HG02678 (cell line): ENCODE data around the gene KMT2C.

ENCODE experiments used
- ATAC-seq: cut with Tn5 transposase; IDR thresholded peaks from one replicate; pipeline ENCODE4 v1.9.1; 2021; ENCODE audit warnings: mild to moderate bottlenecking, moderate library complexity; ENCODE audit not compliant: unreplicated experiment

Gene KMT2C

GRCh38 chr7:152120776-152121175 is 315.0 kb downstream of the KMT2C start:
- ATAC-seq = no peak

DNA sequence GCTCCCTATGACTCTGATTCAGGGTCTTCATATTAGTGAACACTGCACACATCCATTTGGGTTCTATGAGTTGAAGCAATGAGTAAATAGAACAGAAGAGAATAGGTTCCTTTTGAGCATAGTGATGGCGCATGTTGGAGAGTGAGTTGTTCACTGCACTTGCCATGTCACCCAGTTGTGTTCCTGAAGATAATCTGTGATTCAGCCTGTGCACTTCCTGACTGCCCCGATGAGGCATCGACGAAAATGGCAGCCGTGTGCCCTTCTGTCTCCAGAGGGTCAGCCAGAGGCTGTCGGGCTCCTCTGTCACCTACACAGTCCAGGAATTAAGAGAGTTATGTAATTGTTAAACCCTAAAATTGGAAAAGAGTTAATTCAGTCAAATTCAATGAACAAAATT is 315.6 kb downstream of the KMT2C start:
- ATAC-seq = no peak

DNA sequence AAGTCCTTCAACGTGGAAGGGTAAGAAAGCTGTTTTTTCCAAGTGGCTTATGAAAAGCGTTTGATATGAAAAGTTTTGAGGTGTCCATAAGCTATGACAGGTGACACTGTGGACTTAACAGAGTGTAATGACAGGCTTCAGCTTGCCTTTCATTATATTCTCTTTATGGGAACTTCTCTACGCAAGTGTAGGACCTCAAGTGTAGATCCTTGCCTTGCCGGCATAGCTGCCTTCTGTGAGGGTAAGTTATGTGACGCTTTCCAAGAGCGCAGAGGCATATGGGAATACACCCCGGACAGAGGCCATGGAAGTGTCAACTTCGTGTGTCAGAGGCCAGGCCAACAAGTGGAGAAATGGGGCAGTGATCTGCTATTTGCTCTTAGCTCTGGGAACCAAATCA is 318.4 kb downstream of the KMT2C start:
- ATAC-seq = no peak

DNA sequence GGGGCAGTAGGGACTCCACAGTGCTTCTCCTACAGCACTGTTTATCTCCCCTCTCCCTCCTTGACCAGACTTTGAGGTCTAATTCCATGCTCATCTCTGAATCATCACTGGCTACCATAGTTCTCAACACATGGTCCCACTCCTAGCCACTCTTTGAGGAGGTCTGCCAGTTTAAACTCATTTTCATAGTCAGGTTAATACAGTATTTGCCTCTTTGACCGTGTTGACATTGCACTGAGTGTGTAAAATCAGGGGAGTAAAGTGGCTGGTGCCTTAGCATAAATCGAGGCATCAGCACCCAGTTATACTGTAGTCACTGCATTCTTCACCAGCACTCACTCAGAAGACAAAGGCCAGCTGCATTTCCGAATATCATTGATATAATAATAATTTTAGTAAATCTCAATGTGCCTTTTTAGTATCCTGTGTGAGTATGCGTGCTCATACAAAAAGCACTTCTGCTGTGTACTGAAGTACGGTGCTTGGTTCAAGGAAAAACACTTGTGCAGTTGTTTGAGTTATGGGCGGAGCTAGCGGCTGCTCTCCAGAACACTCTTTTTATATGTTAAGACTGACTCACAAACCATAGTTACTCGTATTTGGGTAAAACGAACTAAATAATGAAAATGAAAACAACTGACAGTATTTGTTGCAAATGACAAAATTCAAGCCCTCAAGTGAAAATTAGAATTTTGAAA is 320.6 kb downstream of the KMT2C start:
- no peak for ATAC-seq

DNA sequence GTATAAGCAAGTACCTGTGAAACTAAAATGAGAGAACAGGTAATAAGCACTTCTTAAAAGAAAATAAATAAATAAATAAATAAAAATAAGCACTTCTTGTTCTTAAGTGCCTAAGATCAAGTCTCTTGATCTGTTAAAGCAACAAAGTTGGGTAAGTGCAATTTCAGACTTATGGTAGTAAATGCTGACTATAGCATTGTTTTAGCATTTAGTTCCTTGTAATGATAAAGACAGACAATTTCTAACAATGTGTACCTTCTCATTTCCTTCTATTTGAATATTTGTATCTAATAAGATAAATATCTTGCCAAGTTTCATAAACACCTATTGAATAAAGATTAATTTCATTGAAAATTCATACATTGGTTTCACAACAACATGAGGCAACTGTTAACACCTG is 323.0 kb downstream of the KMT2C start:
- ATAC-seq = no peak

DNA sequence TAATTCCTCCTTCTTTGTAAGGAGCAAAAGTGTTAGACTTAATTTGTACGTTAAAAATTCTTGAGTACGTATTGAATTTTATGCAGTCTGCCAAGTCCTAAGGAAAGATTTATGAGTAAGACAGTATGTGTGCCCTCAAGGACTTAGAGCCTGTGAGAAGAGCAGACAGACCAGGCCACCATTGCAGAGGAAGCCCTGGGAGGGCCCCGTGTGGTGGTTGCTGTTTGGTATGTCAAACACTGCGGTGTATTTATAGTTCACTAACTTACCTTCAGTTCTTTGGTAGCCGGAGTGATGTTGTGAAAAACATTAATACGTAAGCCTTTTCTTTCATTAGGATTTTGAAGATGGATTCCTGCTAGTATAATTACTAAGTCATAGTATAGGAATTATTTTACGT is 327.4 kb downstream of the KMT2C start:
- ATAC-seq = no peak

DNA sequence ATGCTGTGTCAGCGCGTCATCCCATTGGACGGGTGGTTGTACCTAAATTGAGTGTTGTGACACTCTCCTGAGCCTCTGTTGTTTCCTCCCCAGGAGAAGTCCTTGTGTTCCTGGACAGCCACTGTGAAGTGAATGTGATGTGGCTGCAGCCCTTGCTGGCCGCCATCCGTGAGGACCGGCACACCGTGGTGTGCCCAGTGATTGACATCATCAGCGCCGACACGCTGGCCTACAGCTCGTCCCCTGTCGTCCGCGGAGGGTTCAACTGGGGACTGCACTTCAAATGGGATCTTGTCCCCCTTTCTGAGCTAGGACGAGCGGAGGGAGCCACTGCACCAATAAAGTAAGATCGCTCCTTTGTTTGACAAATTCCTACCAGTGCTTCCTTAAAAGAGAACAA is 327.9 kb downstream of the KMT2C start:
- no peak for ATAC-seq

GRCh38 chr7:152106990-152107389 is 328.8 kb downstream of the KMT2C start:
- no peak for ATAC-seq

GRCh38 chr7:152105205-152105604 is 330.6 kb downstream of the KMT2C start:
- ATAC-seq = no peak

DNA sequence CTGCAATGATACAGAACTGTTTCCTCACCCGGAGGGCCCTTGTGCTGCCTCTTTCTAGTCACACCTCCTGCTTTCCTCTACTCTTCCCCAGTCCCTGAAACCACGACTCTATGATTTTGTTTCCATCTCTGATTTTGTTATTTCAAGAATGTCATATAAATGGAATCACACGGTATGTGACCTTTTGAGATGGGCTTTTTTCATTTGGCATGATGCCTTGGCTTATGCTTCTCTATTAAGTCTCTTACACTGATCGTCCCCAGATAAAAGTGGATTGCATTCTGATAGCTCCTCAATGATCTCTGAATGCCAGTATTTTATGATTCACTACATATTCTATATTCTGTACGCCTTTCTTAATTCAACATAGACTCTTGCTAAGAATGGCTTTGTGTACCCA is 332.1 kb downstream of the KMT2C start:
- no peak for ATAC-seq

- ATAC-seq = no peak
These were observed 332.7 kb downstream of the KMT2C start for GRCh38 chr7:152103066-152103465.

- ATAC-seq = no peak
These were observed 338.5 kb downstream of the KMT2C start for GRCh38 chr7:152097330-152097729.

DNA sequence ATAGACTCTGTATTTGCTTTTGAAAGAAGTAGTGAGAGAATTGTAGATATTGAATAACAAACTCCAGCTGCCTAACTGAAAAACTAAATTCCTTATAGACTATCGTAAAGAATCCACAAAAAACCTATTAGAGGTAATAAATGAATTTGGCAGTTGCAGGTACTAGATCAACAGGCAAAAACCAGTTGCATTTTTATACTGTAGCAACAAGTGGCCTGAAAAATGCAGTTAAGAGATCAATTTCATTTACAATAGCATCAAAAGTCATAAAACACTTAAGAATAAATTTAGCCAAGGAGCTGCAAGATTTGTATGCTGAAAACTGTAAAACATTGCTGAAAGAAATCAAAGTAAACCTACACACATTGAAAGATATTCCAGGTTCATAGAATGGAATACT is 340.0 kb downstream of the KMT2C start:
- no peak for ATAC-seq

DNA sequence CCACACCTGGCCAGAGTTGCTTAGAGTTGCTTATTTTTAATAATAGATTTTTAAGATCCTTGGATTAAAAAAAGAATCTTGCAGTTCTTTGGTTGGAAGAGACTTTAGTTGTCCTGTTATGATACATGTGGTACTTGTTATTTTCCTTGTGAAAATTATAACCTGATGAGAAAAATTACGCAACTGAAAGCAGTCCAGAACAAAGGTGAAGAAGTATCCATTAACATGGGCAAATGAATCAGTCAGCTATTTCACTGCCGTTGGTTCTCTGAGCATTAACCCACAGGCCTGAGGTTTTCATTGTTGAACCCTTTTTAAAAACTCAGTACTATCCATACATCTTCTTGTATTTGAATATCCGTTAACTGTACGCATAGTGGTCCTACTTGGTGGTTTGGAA is 342.1 kb downstream of the KMT2C start:
- ATAC-seq = no peak

GRCh38 chr7:152090747-152091146 is 345.1 kb downstream of the KMT2C start:
- ATAC-seq = no peak

GRCh38 chr7:152089183-152089582 is 346.6 kb downstream of the KMT2C start:
- no peak for ATAC-seq

DNA sequence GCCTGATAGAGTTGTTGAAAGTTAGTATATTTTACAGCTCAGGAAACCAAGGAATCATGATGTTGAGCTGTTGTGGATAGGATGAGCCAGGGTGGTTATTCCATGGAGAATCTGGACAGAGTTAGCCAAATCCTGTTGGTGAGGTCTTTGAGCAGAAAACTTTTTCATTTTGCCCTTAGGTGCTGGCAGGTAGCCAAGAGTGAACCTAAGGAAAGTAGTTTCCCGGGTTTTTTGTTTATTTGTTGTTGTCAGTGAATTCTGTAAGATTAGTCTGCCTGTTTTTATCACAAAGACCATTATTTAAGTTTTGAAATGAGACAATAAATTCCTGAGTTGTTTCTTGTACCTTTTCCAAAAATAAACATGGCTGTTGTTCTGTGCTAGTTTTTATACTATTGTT is 349.3 kb downstream of the KMT2C start:
- no peak for ATAC-seq

DNA sequence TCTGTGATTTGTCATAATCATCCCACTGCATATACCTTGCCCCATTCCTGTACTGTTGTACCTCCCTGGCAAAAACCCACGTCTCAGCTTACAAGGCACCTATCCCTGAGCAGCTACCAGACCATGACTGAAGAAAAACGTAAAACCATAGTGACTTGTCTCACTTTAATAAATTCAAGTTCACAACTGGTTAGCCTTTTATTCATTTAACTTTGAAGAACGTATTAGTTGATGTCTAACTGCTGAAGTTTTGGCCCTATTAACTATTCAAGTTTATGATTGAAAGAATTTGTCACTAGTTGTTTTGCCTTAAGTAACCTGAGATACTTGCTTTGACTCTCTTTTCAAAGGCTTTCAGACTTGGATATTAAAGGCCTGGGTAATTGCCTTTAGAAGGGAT is 350.7 kb downstream of the KMT2C start:
- no peak for ATAC-seq
